HTR-8/SVneo (cell line): ENCODE measurements around the gene CEACAM6.

Experiments used
- DNase-seq: peaks from one replicate; pipeline ENCODE4 v3.0.0; 2011; ENCODE audit warnings: low spot score, mixed read lengths; ENCODE audit not compliant: insufficient read length
- FAIRE-seq: peaks from 2 replicates; lab custom pipeline; 2011; peaks lifted over from hg19 to GRCh38; lab: Jason Lieb, UNC

CEACAM6 gene

GRCh38 chr19:41792513-41793413, 37.4 kb downstream of the CEACAM6 start:
- DNase-seq (peak; percentile 54), FAIRE-seq (no peak)

DNA sequence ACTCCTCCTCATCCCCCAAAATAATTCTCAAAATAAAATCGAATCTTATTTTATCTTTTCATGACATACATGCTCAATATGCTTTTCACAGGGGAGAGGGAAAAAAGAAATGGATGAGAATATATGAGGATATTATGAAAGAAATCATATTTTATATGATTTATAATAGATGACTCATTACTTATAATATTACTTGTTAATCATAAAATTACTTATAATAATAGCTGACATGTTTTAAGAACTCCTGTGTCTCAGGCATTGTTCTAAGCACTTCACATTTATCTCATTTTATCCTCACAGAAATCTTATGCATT, 38.0 kb downstream of the CEACAM6 start:
- no peak for DNase-seq
- FAIRE-seq, result no peak

GRCh38 chr19:41795031-41795461, 39.7 kb downstream of the CEACAM6 start:
- DNase-seq, result no peak
- FAIRE-seq, result peak; percentile 88

DNA sequence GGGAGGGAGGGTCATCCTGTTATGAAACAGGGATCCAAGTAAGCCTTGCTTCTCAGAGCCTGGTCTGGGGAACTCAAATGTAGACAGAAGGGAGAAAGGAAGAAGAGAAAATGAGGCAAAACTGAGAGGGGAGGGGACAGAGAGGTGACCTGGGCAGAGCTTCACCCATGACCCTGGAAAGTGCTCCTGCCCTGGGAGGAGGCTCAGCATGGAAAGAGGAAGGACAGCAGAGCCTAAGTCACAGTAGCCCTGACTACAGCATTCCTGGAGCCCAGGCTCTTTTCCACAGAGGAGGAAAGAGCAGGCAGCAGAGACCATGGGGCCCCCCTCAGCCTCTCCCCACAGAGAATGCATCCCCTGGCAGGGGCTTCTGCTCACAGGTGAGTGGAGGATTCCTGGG, 41.0 kb downstream of the CEACAM6 start, which contains the start of gene CEACAM3:
Gene CEACAM3 (plus strand): TSS at position 226 of the 400 bp plus-strand sequence. CDS start 91 bp downstream, at position 317.
- DNase-seq (no peak), FAIRE-seq (no peak)

DNA sequence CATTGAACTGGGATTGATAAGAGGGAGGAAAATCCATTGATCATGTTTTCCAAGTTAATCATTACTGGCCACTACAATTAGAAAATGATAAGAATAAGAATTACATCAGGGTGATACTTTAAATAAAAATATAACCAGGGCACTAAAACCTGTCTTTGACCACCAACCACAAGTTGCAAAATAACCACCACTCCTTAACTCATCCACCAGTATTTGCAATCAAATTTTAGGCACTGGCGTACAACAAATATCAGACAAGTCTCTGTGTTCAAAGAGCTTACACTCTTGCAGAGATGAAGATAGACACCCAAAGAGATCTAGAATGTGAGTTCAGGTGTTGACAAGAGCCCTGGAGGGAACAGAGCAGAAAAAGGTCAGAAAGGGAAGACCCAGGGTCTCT, 41.6 kb downstream of the CEACAM6 start:
- FAIRE-seq (no peak), DNase-seq (no peak)

- no peak for FAIRE-seq
- no peak for DNase-seq
Measured at GRCh38 chr19:41799444-41800000, 44.2 kb downstream of the CEACAM6 start.

DNA sequence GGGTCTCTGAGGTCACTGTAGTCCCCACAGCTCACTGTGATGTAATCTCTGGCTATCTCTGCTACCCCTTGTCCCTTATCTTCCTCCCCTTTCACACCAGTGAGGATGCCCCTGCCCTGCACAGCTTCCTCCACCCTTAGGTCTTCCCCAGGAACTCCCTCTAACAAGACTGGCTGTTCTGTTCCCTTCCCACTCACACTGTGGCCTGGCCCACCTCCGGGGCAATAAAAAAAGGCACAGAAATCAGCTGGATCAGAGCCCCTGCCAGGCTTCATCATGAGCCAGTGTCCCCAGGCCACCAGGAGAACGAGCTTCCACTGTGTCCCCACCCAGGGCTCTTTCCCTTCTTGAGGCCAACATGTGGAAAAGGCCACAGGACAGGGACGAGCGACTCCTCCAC, 45.7 kb downstream of the CEACAM6 start:
- DNase-seq (no peak), FAIRE-seq (no peak)

DNA sequence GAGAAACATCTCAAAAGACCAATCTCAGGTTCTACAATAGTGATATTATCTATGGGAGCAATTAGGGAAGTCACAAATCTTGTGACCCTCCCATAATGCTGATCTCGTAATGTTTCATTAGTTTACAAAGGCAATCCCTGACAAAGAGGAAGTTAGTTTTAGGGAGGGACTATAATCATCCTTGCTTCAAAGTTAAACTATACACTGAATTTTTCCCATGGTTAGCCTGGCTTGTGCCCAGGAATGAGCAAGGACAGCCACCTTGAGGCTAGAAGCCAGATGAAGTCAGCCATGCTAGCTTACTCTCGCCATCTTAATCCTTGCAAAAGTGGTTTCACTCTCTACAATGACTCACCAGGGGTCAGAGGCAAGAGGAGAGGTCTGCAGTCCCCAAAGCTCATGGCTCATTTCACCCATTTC, 46.5 kb downstream of the CEACAM6 start:
- FAIRE-seq (no peak), DNase-seq (no peak)

DNA sequence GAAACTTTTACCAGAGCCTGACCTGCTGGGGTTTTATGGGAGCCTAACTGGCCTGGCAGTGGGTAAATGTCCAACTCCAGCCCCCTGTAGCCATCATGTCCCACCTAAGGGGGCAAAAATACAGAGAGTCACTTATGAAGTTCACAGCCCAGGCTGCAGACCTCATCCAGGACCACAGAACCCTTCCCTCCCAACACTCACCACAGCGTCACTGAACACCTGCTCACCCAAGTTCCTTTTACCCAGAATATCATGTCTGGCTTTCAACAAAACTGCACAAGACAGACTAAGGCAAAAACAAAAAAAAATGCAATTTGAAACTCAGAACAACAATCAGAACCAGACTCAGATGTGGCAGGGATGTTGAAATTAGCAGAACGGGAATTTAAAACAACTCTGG, 47.4 kb downstream of the CEACAM6 start:
- FAIRE-seq (no peak), DNase-seq (no peak)

DNA sequence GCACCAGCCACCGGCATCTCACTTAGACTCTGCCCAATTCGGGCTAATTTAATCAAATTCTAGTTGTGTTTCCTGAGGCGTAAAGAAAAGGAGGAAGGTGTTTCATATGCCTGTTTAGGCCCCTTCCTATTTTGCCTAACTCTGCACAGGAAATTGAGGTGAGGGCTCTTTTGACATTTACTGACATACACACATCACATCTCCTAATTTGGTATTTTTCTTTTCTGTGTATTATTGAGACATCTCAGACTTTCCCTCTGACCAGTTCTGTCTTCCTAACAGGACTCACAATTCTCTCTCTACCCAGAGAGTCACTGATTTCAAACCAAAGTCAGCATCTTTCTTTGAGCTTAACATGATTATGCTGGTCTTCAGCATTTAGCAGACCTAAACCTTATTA, 49.0 kb downstream of the CEACAM6 start:
- DNase-seq, result no peak
- FAIRE-seq, result no peak

- FAIRE-seq, result no peak
Measured at GRCh38 chr19:41807176-41807575, 51.8 kb downstream of the CEACAM6 start.

GRCh38 chr19:41808663-41809566, 53.6 kb downstream of the CEACAM6 start:
- DNase-seq (no peak), FAIRE-seq (no peak)

More at GRCh38 chr19:41807176-41807575, 51.8 kb downstream of the CEACAM6 start:
- no peak for DNase-seq

GRCh38 chr19:41810301-41810700, 55.0 kb downstream of the CEACAM6 start:
- FAIRE-seq, result no peak
- DNase-seq, result no peak

DNA sequence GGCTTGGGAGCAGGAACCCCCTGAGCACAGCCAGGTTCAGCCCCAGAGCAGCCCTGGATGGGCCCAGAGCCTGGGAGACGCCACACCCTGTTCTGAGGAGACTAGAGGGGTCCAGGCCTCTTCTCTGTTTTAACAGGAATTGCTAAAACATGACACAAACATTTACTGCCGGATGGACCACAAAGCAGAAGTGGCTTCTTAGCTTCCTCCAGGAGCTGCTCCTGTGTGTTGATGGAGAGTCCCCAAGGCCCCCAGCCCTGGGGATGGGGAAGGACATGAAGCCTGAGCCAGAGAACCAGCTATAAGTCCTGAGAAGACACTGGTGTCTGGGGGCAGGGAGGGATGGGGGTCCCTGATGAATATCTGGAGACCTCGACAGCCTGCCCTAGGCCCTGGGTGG, 55.7 kb downstream of the CEACAM6 start:
- DNase-seq (no peak), FAIRE-seq (no peak)

GRCh38 chr19:41811981-41812380, 56.7 kb downstream of the CEACAM6 start:
- DNase-seq (no peak), FAIRE-seq (no peak)

GRCh38 chr19:41813911-41814310, 58.6 kb downstream of the CEACAM6 start:
- no peak for DNase-seq
- FAIRE-seq, result no peak

DNA sequence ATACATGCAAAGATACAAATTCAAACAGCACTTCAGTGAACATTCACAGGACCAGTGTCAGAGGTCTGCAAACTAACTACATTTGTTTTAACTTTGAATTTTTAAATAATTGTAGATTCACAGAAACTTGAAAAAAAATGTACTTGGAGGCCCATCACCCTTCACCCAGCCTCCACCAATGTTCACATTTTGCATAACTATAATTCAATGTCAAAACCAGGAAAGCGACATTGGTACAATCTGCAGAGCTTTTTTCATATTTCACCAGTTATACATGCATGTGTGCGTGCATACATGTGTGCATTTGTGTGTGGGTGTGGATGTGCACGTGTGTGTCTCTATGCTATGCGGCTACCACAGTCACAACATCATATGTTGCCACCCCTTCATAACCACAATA, 60.0 kb downstream of the CEACAM6 start:
- DNase-seq (no peak), FAIRE-seq (no peak)

GRCh38 chr19:41816761-41817160, 61.4 kb downstream of the CEACAM6 start:
- no peak for DNase-seq
- no peak for FAIRE-seq

DNA sequence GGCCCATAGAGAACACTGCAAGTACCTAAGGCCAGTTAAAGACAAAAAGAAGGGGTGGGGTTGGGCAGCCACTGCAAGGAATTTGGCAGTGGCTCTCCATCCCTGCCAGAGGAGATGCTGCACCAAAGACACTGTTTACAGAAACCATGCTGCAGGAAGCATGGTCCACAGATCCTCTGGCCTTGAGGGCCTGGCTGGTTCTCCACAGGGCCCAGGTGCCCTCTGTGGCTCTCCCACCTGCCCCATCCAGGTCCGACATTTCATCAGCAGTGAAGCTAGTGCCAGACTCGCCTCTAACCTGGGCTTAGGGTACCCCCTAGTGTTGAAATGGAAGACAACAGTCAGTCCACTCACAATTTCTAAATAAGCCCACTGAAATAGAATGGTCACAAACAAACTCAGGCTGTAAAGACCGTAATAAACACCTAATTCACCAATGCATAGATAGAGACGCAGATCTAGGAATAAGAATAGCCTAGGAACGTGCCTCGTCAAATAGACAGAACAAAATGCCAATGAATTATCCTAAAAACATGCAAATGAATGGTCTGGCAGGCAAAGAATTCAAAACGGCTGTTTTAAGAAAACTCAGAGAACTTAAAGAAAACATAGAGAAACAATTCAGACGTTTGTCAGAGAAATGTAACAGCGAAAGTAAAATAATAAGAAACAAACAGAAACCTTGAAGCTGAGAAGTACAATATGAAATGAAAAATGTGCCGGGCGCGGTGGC, 65.8 kb downstream of the CEACAM6 start:
- DNase-seq (peak; percentile 50), FAIRE-seq (no peak)
